MM.1S (cell line): ENCODE measurements around the gene CXorf49.
"Not testable (repeated sequence)": the region's sequence is repeated elsewhere in the genome, so short reads cannot be mapped to it uniquely, and the experiment has no call there.

Experiments
- DNase-seq: peaks from one replicate; pipeline ENCODE4 v3.0.0-alpha.2; 2015
- H2AFZ ChIP-seq: fragments of 300-600 bp; sonication (generic); 2 replicates; pipeline ENCODE4 v1.6.0; 2016; ENCODE audit warnings: antibody characterized with exemption, low read length
- H3F3A ChIP-seq: fragments of 300-600 bp; sonication (generic); 2 replicates; pipeline ENCODE4 v1.6.1; 2016; ENCODE audit warnings: mild to moderate bottlenecking, antibody characterized with exemption, low read length, moderate library complexity, mixed read lengths; ENCODE audit not compliant: insufficient read depth
- H3K27ac ChIP-seq: fragments of 300-600 bp; sonication (generic); 2 replicates; pipeline ENCODE4 v1.5.1; 2016; ENCODE audit warnings: mild to moderate bottlenecking, low read length
- H3K27me3 ChIP-seq: fragments of 300-600 bp; sonication (generic); replicated peaks from 2 replicates; pipeline ENCODE4 v1.6.0; 2016; ENCODE audit warnings: low read length; ENCODE audit not compliant: insufficient read depth
- H3K36me3 ChIP-seq: fragments of 300-600 bp; sonication (generic); replicated peaks from 2 replicates; pipeline ENCODE4 v1.6.1; 2016; ENCODE audit warnings: mild to moderate bottlenecking, low read length, mixed read lengths; ENCODE audit not compliant: insufficient read depth
- H3K4me1 ChIP-seq: fragments of 300-600 bp; sonication (generic); 2 replicates; pipeline ENCODE4 v1.6.1; 2016; ENCODE audit warnings: low read length, mixed read lengths
- H3K4me2 ChIP-seq: fragments of 300-600 bp; sonication (generic); 2 replicates; pipeline ENCODE4 v1.6.0; 2016; ENCODE audit warnings: low read depth, low read length
- H3K4me3 ChIP-seq: fragments of 300-600 bp; sonication (generic); 2 replicates; pipeline ENCODE4 v1.5.1; 2016; ENCODE audit warnings: low read length, mixed read lengths
- H3K79me2 ChIP-seq: fragments of 300-600 bp; sonication (generic); 2 replicates; pipeline ENCODE4 v1.6.1; 2016; ENCODE audit warnings: mixed run types, low read length, mixed read lengths
- H3K9ac ChIP-seq: fragments of 300-600 bp; sonication (generic); 2 replicates; pipeline ENCODE4 v1.6.1; 2016; ENCODE audit warnings: low read length, mixed read lengths
- H3K9me2 ChIP-seq: fragments of 300-600 bp; sonication (generic); replicated peaks from 2 replicates; pipeline ENCODE4 v1.6.1; 2016; ENCODE audit warnings: mild to moderate bottlenecking, low read length, mixed read lengths; ENCODE audit not compliant: insufficient read depth
- H3K9me3 ChIP-seq: fragments of 300-600 bp; sonication (generic); replicated peaks from 2 replicates; pipeline ENCODE4 v1.6.1; 2016; ENCODE audit warnings: mild to moderate bottlenecking, low read length, mixed read lengths; ENCODE audit not compliant: insufficient read depth
- H4K20me1 ChIP-seq: fragments of 300-600 bp; sonication (generic); 2 replicates; pipeline ENCODE4 v1.6.1; 2016; ENCODE audit warnings: mild to moderate bottlenecking, low read length, moderate library complexity, mixed read lengths; ENCODE audit not compliant: insufficient read depth
- CTCF ChIP-seq: fragments of 300-600 bp; sonication (generic); IDR thresholded peaks from 2 replicates; pipeline ENCODE4 v1.5.1; 2016; ENCODE audit warnings: antibody characterized with exemption, low read length, mixed read lengths
- EZH2 ChIP-seq: fragments of 300-600 bp; sonication (generic); optimal IDR thresholded peaks from 2 replicates; pipeline ENCODE3; 2017; ENCODE audit warnings: low read depth, mild to moderate bottlenecking, antibody characterized with exemption, low read length, mixed read lengths
- EZH2phosphoT487 ChIP-seq: fragments of 300-600 bp; sonication (generic); IDR thresholded peaks from 2 replicates; pipeline ENCODE4 v1.6.1; 2018; ENCODE audit warnings: antibody characterized with exemption, low read length

CXorf49 gene

GRCh38 chrX:71696641-71697465 is 21.2 kb downstream of the CXorf49 start:
- DNase-seq, H3K9ac ChIP-seq, H3K4me3 ChIP-seq, H3F3A ChIP-seq, H3K27ac ChIP-seq, H3K4me1 ChIP-seq, H4K20me1 ChIP-seq, H3K79me2 ChIP-seq, H3K9me3 ChIP-seq, H3K36me3 ChIP-seq, H2AFZ ChIP-seq, H3K27me3 ChIP-seq, H3K4me2 ChIP-seq, H3K9me2 ChIP-seq: not testable (repeated sequence)

- H3K79me2 ChIP-seq, result no peaks in the 10 kb centered on the region
- H3K9me3 ChIP-seq, result no peaks in the 10 kb centered on the region
- no peak for DNase-seq
These were observed 38.4 kb downstream of the CXorf49 start for GRCh38 chrX:71679575-71680207.

GRCh38 chrX:71677195-71677594 is 40.9 kb downstream of the CXorf49 start:
- not testable (repeated sequence) for H3K79me2 ChIP-seq, H3K4me2 ChIP-seq, H3K4me1 ChIP-seq, DNase-seq, H3K9ac ChIP-seq, H4K20me1 ChIP-seq, H2AFZ ChIP-seq, H3K9me2 ChIP-seq, H3K27me3 ChIP-seq, H3F3A ChIP-seq, H3K27ac ChIP-seq, H3K36me3 ChIP-seq, H3K4me3 ChIP-seq, H3K9me3 ChIP-seq

More at GRCh38 chrX:71679575-71680207, 38.4 kb downstream of the CXorf49 start:
- H3K4me1 ChIP-seq, result no peaks in the 10 kb centered on the region
- no peak overlapping the region for H3K9ac ChIP-seq
- no peak overlapping the region for H3K27ac ChIP-seq
- H3K4me2 ChIP-seq, result no peak overlapping the region
- H3K4me3 ChIP-seq, result no peak overlapping the region
- no peak overlapping the region for H2AFZ ChIP-seq
- TF ChIP-seq EZH2phosphoT487 (no peak), CTCF (no peak), EZH2 (no peak)
- H3K27me3 ChIP-seq, result no peaks in the 10 kb centered on the region
- H3K9me2 ChIP-seq, result no peaks in the 10 kb centered on the region
- no peaks in the 10 kb centered on the region for H3F3A ChIP-seq
- no peaks in the 10 kb centered on the region for H4K20me1 ChIP-seq
- H3K36me3 ChIP-seq, result no peaks in the 10 kb centered on the region

- not testable (repeated sequence) for H3F3A ChIP-seq, H3K4me1 ChIP-seq, H4K20me1 ChIP-seq, H3K79me2 ChIP-seq, H3K9me2 ChIP-seq, H3K27ac ChIP-seq, DNase-seq, H3K9me3 ChIP-seq, H3K9ac ChIP-seq, H2AFZ ChIP-seq, H3K4me2 ChIP-seq, H3K27me3 ChIP-seq, H3K36me3 ChIP-seq, H3K4me3 ChIP-seq
These were observed 41.9 kb downstream of the CXorf49 start for GRCh38 chrX:71676068-71676795.

- H3K79me2 ChIP-seq, H3K4me3 ChIP-seq, DNase-seq, H4K20me1 ChIP-seq, H3K27me3 ChIP-seq, H3K9ac ChIP-seq, H3K27ac ChIP-seq, H3K9me2 ChIP-seq, H3K9me3 ChIP-seq, H3K4me2 ChIP-seq, H3F3A ChIP-seq, H2AFZ ChIP-seq, H3K36me3 ChIP-seq, H3K4me1 ChIP-seq: not testable (repeated sequence)
These were observed 42.4 kb downstream of the CXorf49 start for GRCh38 chrX:71675636-71676035.
